Regular cardiac myocyte (primary cell): ENCODE data around the gene ARF1. TPM values are rescaled to one million over a fixed set of nuclear protein-coding genes. Genes with fewer than 3 reads are reported as not detected.

Experiments used
- total RNA-seq: library from RNA; depleted of rRNA; stranded (reverse); fragments of >200 nt; gene quantifications from 2 replicates; pipeline ENCODE4 v1.2.3, GENCODE V29; 2014

Gene ARF1
- total RNA-seq = 225 and 647 TPM in 2 replicates

GRCh38 chr1:228082214-228082917 lies at the start of gene ARF1:
Gene ARF1 (plus strand): TSS chr1:228082708. CDS start chr1:228097115, 14,407 bp downstream.

GRCh38 chr1:228102791-228103620 lies 20.5 kb downstream of the ARF1 start, which contains the start of gene C1orf35:
Gene C1orf35 (minus strand): TSS chr1:228103325. CDS start chr1:228103227, 98 bp downstream.

GRCh38 chr1:228109073-228109961 lies 26.8 kb downstream of the ARF1 start, which contains the start of gene MRPL55:
Gene MRPL55 (minus strand): TSS chr1:228109299. CDS start chr1:228108260, 1,039 bp downstream.

GRCh38 chr1:228139931-228140723 lies 57.6 kb downstream of the ARF1 start, which contains the start of gene GUK1:
Gene GUK1 (plus strand): TSS chr1:228140279. CDS start chr1:228140303, 24 bp downstream.

Other genes starting within 250 kb of the ARF1 start
- gene WNT9A, start 134.8 kb upstream of the ARF1 start, total RNA-seq = 0.28 and 0.38 TPM in 2 replicates
- not detected in 2 replicates for gene WNT3A, start 75.7 kb upstream of the ARF1 start, total RNA-seq
- gene C1orf35, start 20.6 kb downstream of the ARF1 start, total RNA-seq = 7.0 and 13.4 TPM in 2 replicates
- gene MRPL55, start 26.6 kb downstream of the ARF1 start, total RNA-seq = 69.1 and 72.9 TPM in 2 replicates
- 488 and 596 TPM in 2 replicates for gene GUK1, start 57.6 kb downstream of the ARF1 start, total RNA-seq
- gene GJC2, start 67.2 kb downstream of the ARF1 start, total RNA-seq = 2.7 and 3.1 TPM in 2 replicates
- 2.3 and 4.0 TPM in 2 replicates for gene IBA57, start 83.1 kb downstream of the ARF1 start, total RNA-seq
- 2.9 and 10.1 TPM in 2 replicates for gene OBSCN, start 125.3 kb downstream of the ARF1 start, total RNA-seq